ENCODE data around the gene PRKCH.

PRKCH gene

DNA sequence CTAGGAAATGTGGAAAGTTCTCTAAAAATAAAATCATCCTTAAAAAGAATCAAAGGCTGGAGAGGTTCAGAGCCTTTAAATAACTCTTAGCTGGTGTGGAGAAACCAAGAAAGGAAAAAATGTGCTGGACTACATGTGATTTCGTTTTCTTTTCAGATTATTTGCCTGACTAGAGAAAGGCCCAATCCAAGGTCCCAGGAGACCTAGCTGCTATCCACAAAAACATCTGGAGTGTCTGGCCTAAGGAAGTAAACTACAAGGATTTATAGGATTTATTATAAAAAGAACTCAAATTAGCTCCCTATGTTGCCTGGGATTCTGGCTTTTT lies 39.5 kb upstream of the PRKCH start (continued):
- no peak for TF ChIP-seq ZNF518A (tag by site-specific recombination; conservative IDR thresholded peaks at IDR 0.05; ENCODE audit: low read depth)

DNA sequence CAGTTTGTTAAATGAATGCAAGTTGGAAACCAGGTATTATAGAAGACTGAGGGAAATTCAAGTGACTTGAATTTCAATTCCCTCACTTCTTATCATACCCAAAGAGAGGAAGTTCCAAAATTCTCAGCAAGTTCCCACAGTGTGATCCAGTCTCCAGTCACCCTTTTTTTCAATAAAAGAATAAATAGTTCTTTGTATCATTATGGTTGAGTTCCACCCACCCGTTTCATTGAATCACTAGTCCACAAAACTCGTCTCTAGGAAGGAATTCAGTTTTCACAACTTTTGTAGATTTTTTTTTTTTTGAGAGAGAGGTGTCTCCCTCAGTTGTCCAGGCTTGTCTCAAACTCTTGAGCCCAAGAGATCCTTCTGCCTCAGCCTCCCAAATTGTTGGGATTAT lies 38.6 kb upstream of the PRKCH start:
- H3K9me3 ChIP-seq (ENCODE audit: control insufficient read depth, insufficient read depth, low read depth, low read length): no peaks in the 10 kb centered on the region
- H3K4me1 ChIP-seq (ENCODE audit: control insufficient read depth, insufficient read depth, low read length): no peaks in the 10 kb centered on the region; the same call in 1 of the 2 replicates
- TF ChIP-seq MYNN (tag by site-specific recombination; IDR thresholded peaks at IDR 0.05; ENCODE audit: borderline replicate concordance) (no peak), ZNF518A (tag by site-specific recombination; conservative IDR thresholded peaks at IDR 0.05; ENCODE audit: low read depth) (no peak), ZNF112 (tag by site-specific recombination; IDR thresholded peaks at IDR 0.05) (no peak), YY2 (tag by site-specific recombination; IDR thresholded peaks at IDR 0.05) (no peak), KLF10 (tag by site-specific recombination; IDR thresholded peaks at IDR 0.05) (no peak), ZNF776 (tag by site-specific recombination; IDR thresholded peaks at IDR 0.05; ENCODE audit: borderline replicate concordance) (no peak), SP7 (tag by site-specific recombination; IDR thresholded peaks at IDR 0.05) (no peak), ZNF140 (tag by site-specific recombination; IDR thresholded peaks at IDR 0.05) (no peak)
- ChIA-PET CTCF (interaction anchor here (0.6 to 1.3 kb wide), 4 partner anchors 13 to 555 kb away, joined by 3 to 5 read pairs (median 4); no protein-coding TSS in a partner anchor), POLR2A (no interaction called here)
- no peaks in the 10 kb centered on the region for H3K36me3 ChIP-seq (ENCODE audit: control insufficient read depth in 2 of 2, insufficient read depth in 1 of 2, low read length in 2 of 2)
- H3K4me3 ChIP-seq (ENCODE audit: low read depth, low read length): no peak overlapping the region
- no peak overlapping the region for H3K27ac ChIP-seq (ENCODE audit: extremely low read depth, low read depth, low read length)

- ChIA-PET CTCF (interaction anchor here (1.3 kb wide), 1 partner anchor 15 kb away, joined by 4 read pairs; no protein-coding TSS in a partner anchor), POLR2A (no interaction called here)
- H3K4me3 ChIP-seq (ENCODE audit: low read depth, low read length): no peak overlapping the region
These were observed 37.4 kb upstream of the PRKCH start for GRCh38 chr14:61284001-61284400.

More at GRCh38 chr14:61284001-61284400, 37.4 kb upstream of the PRKCH start:
- no peak overlapping the region for H3K27ac ChIP-seq (ENCODE audit: extremely low read depth, low read depth, low read length)
- no peaks in the 10 kb centered on the region for H3K9me3 ChIP-seq (ENCODE audit: control insufficient read depth, insufficient read depth, low read depth, low read length)
- no peaks in the 10 kb centered on the region; the same call in 1 of the 2 replicates for H3K4me1 ChIP-seq (ENCODE audit: control insufficient read depth, insufficient read depth, low read length)
- TF ChIP-seq ZNF514 (tag by site-specific recombination; IDR thresholded peaks at IDR 0.05) (no peak), ZNF292 (tag by site-specific recombination; IDR thresholded peaks at IDR 0.05; ENCODE audit: borderline replicate concordance, low read depth) (no peak), ZNF660 (tag by site-specific recombination; IDR thresholded peaks at IDR 0.05) (no peak), ZNF16 (tag by site-specific recombination; IDR thresholded peaks at IDR 0.05; ENCODE audit: low read depth) (no peak), OSR2 (tag by site-specific recombination; IDR thresholded peaks at IDR 0.05) (no peak), SP3 (tag by site-specific recombination; IDR thresholded peaks at IDR 0.05) (no peak)
- TF ChIP-seq, protein P1, sequence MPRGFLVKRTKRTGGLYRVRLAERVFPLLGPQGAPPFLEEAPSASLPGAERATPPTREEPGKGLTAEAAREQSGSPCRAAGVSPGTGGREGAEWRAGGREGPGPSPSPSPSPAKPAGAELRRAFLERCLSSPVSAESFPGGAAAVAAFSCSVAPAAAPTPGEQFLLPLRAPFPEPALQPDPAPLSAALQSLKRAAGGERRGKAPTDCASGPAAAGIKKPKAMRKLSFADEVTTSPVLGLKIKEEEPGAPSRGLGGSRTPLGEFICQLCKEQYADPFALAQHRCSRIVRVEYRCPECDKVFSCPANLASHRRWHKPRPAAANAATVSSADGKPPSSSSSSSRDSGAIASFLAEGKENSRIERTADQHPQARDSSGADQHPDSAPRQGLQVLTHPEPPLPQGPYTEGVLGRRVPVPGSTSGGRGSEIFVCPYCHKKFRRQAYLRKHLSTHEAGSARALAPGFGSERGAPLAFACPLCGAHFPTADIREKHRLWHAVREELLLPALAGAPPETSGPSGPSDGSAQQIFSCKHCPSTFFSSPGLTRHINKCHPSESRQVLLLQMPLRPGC (tag by site-specific recombination; IDR thresholded peaks at IDR 0.05): no peak
- TF ChIP-seq, protein P2, sequence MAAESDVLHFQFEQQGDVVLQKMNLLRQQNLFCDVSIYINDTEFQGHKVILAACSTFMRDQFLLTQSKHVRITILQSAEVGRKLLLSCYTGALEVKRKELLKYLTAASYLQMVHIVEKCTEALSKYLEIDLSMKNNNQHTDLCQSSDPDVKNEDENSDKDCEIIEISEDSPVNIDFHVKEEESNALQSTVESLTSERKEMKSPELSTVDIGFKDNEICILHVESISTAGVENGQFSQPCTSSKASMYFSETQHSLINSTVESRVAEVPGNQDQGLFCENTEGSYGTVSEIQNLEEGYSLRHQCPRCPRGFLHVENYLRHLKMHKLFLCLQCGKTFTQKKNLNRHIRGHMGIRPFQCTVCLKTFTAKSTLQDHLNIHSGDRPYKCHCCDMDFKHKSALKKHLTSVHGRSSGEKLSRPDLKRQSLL (tag by site-specific recombination; IDR thresholded peaks at IDR 0.05): no peak
- H3K36me3 ChIP-seq (ENCODE audit: control insufficient read depth in 2 of 2, insufficient read depth in 1 of 2, low read length in 2 of 2): no peaks in the 10 kb centered on the region
